ENCODE measurements around the gene EFHD2.
"Not testable (repeated sequence)": the region's sequence is repeated elsewhere in the genome, so short reads cannot be mapped to it uniquely, and the experiment has no call there.

Gene EFHD2

DNA sequence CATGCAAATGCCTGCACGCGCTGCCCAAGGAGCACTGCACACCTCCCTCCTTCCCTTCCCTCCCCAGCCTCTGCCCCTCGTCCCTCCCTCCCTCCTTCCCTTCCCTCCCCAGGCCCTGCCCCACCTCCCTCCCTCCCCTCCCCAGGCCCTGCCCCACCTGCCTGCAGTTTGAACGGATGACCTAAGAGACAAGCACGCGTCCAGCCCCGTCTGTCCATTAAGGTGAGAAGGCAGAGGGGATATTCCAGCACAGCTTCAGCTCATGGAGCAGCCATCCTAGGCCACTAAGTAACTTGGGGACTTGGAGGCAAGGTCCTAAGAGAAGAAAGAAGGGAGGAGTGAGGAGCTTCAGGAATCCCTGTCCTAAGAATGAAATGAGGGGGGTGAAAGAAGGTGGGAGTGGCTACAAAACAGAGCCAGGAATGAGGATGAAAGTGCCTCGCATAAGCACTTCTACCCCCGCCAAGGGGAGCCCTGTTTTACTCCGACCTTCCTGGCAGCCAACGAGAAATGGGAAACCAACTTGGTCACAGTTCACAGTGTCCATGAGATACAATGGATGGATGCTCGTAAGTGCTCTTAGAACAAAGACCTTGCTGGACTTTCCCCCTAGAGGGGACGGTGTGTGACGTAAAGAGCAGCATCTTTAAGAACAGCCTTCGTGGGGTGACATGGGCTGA lies 21.3 kb upstream of the EFHD2 start:
- DNase-seq (ENCODE audit: low spot score): no peak

DNA sequence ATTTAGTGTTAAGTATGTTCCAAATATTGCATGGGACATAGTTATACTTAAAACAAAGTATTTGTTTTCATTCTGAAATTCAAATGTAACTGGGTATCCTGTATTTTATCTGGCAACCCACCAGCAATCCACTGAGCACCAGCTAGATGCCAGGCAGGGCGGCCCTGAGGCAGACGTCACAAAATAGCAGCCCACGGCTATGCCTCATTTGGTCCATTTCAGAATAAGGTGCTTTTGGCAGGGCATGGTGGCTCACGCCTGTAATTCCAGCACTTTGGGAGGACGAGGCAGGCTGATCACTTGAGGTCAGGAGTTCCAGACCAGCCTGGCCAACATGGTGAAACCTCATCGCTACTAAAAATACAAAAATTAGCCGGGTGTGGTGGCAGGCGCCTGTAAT lies 19.9 kb upstream of the EFHD2 start:
- DNase-seq (ENCODE audit: low spot score): not testable (repeated sequence)

DNA sequence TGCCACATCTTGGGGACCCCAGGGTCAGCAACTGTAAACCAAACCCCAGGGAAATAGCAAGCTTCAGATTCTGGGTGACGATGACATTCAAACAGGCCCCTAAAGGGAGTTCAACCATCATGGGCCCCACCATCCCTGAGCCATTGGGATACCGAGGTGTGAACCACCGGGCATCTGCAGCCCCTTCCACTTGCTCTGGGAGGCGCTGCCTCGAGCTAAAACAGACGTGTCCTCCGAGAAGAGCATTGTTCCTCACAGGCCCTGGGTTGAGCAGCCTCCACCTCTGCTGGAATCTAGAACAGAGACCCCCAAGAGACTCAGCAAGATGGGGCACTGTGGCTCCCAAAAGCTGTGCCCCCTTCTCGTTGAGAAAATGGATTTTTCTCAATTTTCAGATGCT lies 19.0 kb upstream of the EFHD2 start:
- no peak for DNase-seq (ENCODE audit: low spot score)

DNA sequence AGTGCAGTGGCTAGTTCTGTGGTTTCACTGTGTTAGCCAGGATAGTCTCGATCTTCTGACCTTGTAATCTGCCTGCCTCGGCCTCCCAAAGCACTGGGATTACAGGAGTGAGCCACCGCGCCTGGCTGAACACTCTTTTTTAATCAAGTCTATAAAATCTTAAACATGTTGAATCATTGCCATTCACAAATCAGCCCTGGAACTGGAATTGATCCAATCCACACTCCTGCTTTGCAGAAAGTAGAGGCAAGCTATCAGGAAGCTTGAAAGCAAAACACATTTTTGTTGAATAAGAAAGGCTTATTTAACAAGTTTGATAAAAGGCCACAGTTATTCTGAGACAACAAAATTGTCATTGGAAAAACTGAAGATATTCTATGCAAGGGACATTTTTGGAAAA lies 18.3 kb upstream of the EFHD2 start:
- no peak for DNase-seq (ENCODE audit: low spot score)

DNA sequence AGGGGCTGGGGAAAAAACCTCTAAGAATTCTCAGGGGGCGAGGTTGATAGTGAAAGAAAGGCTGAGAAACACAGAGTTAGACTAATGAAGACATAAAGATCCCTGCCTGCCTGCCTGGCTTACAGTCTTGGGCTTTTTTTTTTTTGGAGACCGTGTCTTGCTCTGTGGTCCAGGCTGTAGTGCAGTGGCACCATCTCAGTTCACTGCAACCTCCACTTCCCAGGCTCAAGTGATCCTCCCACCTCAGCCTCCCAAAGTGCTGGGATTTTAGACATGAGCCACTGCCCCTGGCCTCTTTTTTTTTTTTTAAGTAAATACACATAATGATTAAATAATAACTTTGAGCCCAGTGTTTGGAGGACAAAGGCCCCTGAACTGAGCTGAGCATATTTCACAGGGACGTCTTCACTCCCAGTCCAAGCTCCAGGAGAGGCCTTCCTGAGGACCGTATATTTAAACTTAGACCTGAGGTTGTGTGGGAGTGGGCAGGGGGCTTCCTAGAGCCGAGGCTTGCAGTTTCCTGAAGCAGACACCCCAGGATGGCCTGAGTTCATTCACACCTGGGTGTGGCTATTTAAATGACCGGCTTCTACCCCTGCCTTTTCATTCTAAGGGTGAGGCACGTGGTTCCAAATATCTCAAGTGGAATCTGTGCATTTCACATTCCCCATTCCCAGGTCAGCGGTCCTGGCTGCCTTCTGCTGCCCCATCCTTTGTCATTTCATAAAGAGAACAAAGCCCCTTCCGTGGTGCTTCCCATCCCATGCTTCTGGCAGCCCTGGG lies 16.0 kb upstream of the EFHD2 start:
- no peak for DNase-seq (ENCODE audit: low spot score)

DNA sequence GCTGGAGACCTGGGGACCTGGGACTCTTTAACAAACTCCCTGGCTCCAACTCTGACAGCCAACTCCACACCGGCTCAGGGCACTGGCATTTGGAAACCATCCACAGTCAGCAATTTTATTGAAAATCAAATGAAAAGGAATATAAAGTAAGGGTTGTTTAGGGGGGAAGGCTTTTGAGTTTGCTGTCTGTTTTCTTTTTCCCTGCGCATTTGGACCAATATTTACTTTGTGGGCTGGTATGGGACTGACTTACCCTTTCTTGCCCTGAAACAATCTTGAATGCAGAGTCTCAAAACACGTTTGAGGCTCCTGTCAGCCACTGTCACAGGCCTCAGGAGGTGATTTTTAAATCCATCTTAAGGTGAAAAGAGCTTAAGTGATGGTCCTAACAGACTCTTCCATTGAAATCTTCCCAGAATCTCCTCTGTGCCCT lies 15.4 kb upstream of the EFHD2 start:
- DNase-seq (ENCODE audit: low spot score): no peak

DNA sequence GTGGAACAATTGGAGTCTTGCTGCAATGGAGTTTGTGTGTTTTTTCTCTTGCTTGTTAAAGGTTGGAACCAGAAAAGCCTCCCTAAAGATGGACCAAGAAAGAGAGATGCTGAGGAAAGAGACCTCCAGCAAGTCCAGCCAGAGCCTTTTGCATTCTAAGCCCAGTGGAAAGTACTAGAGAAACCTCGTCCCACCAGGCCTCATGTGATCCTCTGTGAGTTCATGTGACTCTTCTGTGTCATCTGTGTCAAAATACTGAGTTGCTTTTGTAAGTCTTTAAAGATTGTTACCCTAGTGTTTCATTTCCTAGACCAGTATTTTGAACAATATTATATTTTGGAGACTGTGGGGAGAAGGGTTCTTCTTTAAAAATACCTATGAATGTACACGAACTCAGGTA lies 12.5 kb upstream of the EFHD2 start:
- no peak for DNase-seq (ENCODE audit: low spot score)

DNA sequence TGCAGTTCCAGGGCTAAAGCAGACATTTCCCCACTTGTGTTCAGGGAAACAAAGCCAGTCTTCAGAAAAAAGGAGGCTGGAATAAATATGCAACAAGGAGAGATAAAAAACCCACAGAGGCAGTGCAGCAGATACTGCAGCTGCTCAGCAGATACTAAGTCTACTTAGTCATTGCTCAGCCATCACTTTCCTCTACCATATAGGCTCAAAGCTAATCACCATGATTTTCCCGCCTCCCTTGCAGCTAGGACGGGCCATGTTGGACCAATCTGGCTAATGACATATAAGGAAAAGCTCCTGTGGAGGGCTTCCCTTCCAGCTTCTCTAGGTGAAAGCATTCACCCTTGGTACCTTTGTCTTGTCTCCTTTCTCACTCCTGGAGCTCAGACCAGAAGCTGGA lies 10.0 kb upstream of the EFHD2 start:
- no peak for DNase-seq (ENCODE audit: low spot score)

GRCh38 chr1:15400627-15401026 lies 9.1 kb upstream of the EFHD2 start:
- no peak for DNase-seq (ENCODE audit: low spot score)

DNA sequence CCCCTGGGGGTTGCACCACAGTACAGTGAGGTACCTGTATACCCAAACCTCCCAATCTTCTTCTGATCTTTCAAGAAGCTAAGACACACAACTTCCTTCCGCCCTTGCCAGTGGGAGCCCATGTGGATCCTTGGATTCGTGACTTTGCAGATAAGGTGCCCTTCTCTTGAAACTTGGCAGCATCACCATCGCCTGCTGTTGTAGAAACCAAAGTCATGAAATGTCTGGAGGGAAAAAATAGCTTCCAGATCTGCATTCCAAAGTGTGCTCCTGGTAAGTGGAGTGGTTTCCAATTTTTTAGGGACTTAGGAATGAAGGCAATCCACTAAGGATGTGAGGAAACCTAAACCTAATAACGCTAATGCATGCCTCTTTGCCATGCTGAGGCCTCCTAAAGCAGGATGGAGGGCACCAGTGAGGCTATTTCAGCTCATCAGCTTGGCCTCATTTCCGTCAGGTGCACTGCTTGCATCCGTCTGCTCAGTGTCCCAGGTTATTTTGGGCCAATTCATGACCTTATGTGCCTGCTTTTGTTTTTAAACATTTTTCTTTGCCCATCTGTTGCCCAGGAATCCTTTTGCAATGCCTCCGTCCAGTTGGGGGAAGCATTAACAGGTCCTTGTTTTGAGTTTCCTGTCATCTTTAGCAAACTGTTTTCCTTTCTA lies 8.2 kb upstream of the EFHD2 start:
- no peak for DNase-seq (ENCODE audit: low spot score)

GRCh38 chr1:15402809-15403450 lies 6.8 kb upstream of the EFHD2 start:
- DNase-seq (ENCODE audit: low spot score): no peak

DNA sequence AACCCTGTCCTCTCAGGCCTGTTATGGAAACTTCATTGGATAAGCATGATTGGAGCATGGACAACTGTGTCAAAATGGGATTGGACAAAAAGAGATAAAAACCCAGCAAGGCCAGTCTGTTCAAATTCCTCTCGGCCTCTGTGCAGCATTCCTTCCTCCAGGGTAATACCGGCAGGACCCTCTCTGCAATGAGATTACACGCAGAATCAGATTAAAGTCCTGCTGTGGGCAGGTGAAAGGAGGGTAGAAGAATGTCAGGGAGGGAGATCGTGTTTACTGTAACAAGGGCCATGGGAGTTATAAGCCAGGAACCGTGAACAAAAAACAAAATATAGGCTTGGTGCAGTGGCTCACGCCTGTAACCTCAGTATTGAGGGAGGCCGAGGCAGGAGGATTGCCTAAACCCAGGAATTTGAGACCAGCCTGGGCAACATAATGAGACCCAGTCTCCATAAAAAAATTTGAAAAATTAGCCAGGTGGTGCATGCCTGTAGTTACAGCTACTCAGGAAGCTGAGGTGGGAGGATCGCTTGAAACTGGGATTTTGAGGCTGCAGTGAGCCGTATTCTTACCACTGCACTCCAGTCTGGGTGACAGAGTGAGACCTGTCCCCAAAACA lies 5.6 kb upstream of the EFHD2 start:
- no peak for DNase-seq (ENCODE audit: low spot score)

DNA sequence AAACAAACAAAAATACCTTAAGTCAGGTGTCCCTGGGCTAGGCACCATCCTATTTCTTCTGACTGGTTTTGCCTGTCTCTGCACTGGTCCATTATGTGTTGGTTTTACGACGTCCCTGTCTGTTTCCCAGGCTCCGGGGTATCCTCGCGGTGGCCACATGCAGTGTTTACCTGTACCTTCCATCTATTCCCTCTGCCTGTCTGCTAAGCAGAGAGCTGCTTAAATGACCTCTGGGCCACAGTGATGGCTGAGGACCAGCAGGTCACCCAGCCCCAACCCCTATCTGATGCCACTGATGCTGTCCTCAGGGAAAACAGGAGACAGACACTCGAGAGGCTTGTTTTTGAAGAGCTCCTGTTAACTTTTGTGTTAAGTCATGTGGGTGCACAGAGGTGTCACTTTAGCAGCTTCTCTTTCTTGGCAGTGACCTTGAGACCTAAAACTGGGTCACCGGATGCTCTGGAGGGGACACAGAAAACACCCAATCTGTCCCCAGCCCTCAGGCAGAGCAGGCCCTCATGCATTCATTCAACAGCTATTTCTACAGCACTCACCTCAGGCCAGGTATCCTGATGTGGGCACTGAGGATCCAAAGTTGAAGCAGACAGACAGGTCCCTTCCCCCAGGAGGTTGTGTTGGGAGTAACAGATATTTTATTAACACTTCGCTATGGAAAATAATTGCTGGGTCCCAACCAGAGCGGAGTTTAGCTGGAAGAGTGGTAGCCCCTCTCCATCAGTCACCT lies 4.4 kb upstream of the EFHD2 start:
- no peak for DNase-seq (ENCODE audit: low spot score)

- DNase-seq (ENCODE audit: low spot score): no peak
These were observed 2.8 kb upstream of the EFHD2 start for GRCh38 chr1:15406614-15407559.

DNA sequence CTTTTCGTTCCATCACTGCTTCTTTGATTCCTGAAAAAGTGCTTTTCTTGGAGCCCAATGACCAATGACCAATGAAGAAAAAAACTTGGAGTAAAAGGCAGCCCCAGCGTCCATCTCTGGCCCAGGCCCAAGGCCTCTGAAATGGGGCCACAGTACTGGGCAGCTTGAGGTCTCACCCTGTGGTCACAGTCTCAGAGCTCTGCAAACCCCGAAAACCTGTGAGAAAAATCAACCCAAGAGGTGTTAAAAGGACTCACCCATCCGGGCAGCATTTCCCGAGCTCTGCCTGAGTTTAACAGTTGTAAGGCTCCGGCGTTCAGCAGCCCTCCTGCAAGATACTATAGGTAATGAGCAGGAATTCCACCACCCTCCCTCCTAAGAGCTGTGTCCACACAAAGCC lies 2.1 kb upstream of the EFHD2 start:
- no peak for DNase-seq (ENCODE audit: low spot score)

- DNase-seq (ENCODE audit: low spot score): no peak
These were observed 749 bp upstream of the EFHD2 start for GRCh38 chr1:15408890-15409387.

DNA sequence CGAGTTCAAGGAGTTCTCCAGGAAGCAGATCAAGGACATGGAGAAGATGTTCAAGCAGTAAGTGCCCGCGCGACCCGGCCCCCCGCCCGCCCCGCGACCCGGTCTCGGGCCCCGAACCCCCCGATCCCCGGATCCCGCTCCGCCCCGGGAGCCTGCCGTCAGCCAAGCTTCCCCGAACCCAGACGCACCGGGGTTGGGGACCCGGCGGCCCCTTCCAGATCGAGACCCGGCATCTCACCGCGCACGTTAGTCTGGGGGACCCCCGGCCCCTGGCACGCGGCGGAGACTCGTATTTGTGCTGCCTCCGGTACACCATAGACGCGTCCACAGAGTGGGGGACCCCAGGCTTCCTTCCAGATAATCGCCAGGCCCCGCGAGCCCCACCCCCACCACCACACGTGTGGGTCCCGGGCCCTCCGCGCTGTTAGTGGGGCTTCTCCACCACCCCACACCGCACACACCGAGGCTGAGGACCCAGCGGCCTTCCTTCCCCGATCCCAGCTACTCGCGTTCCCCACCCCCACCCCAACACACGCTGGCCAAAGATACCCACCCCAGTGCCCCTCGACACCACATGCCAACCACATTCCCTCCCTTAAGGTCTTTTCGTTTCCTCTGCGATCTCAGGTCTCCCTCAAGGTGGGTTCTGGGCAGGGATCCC lies 665 bp downstream of the EFHD2 start:
- DNase-seq (ENCODE audit: low spot score): no peak

GRCh38 chr1:15410884-15411245 lies 1.2 kb downstream of the EFHD2 start:
- DNase-seq (ENCODE audit: low spot score): no peak

DNA sequence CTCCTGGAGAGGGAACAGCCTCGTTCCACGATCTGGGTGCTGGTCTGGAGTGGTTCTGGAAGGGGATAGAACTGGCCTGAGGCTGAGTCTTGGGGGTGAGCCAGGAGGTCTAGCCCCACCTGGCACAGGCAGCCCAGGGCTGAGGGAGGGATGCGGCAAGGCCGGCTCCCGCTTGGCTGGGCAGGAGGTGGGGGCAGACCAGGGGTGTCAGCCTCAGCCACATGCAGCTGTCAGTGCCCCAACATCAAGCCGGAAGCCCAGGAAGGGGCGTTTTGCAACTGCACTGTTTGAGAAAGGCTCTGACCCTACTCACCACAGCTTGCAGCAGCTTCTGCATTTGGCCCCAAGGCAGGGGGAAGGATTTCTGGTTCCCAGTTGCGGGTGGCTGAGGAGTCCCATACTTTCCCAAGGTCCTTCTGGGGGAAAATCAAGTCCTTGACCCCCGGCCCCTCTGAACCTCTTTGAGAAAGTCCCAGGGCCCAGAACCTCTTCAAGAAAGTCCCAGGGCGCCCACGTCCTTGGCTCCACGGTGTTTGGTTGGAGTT lies 2.0 kb downstream of the EFHD2 start:
- no peak for DNase-seq (ENCODE audit: low spot score)
